GM12878 (cell line): ENCODE results near the gene XPOT. TPM values are rescaled to one million over a fixed set of nuclear protein-coding genes. Genes with fewer than 3 reads are reported as not detected.
A peak's percentile ranks its signal among the peaks of the same experiment; 100 is the strongest.

Experiments used
- ATAC-seq: fragments of 200-7000 bp; cut with Tn5 transposase; 3 replicates; pipeline ENCODE4 v1.9.1; 2020; ENCODE audit warnings: mild to moderate bottlenecking, moderate library complexity
- BruUV-seq: library from RNA; stranded (reverse); fragments of 400-500 nt; replicated peaks from 2 replicates; lab custom pipeline; 2021; lab: Mats Ljungman, UMichigan
- CTCF ChIA-PET: fragments of 300-600 bp; sonication (Branson Sonifier 250); formaldehyde crosslinking; extraction: SDS; loops from one replicate; lab custom pipeline; 2021; ENCODE audit warnings: inconsistent platforms; lab: Yijun Ruan, JAX
- POLR2A ChIA-PET: fragments of 350-600 bp; formaldehyde crosslinking; extraction: SDS; loops from one replicate; lab custom pipeline; 2021; ENCODE audit warnings: inconsistent platforms; lab: Charles Lee
- RAD21 ChIA-PET: fragments of 300-600 bp; sonication (Branson Sonifier 250); formaldehyde crosslinking; loops from one replicate; lab custom pipeline; 2023; ENCODE audit warnings: antibody characterized with exemption; ENCODE audit not compliant: unreplicated experiment; lab: Charles Lee
- SMC1A ChIA-PET: fragments of 300-600 bp; sonication (Branson Sonifier 250); formaldehyde crosslinking; loops from one replicate; lab custom pipeline; 2023; ENCODE audit not compliant: unreplicated experiment, uncharacterized antibody; lab: Charles Lee
- DNase-seq: peaks from one replicate; pipeline ENCODE4 v3.0.0-alpha.2; 2011; ENCODE audit warnings: low read depth, low spot score
- FAIRE-seq: peaks from 3 replicates; lab custom pipeline; 2011; peaks lifted over from hg19 to GRCh38; lab: Jason Lieb, UNC
- H2AFZ ChIP-seq: 2 replicates; pipeline ENCODE4 v1.6.0; 2011; ENCODE audit warnings: low read depth, low read length, control low read depth; ENCODE audit not compliant: control insufficient read depth
- H3K27ac ChIP-seq: 2 replicates; pipeline ENCODE4 v1.5.1; 2011; ENCODE audit warnings: control low read depth; ENCODE audit not compliant: control insufficient read depth, insufficient read depth
- H3K27me3 ChIP-seq, 2 experiments: replicated peaks in 1 of 2; 2 replicates each; pipeline versions ENCODE4 v1.6.0 to v1.6.1; 2011; ENCODE audit warnings: low read length in 1 of 2; ENCODE audit not compliant: control insufficient read depth in 2 of 2, insufficient read depth in 2 of 2
- H3K36me3 ChIP-seq, 2 experiments: 2 replicates each; pipeline ENCODE4 v1.5.1; 2011; ENCODE audit warnings: low read length in 1 of 2; ENCODE audit not compliant: control insufficient read depth in 2 of 2, insufficient read depth in 2 of 2
- H3K4me1 ChIP-seq: 2 replicates; pipeline ENCODE4 v1.6.1; 2011; ENCODE audit warnings: mild to moderate bottlenecking, low read length, moderate library complexity, mixed read lengths; ENCODE audit not compliant: control insufficient read depth, insufficient read depth
- H3K4me2 ChIP-seq: 2 replicates; pipeline ENCODE4 v1.6.0; 2011; ENCODE audit warnings: control low read depth; ENCODE audit not compliant: control insufficient read depth, insufficient read depth
- H3K4me3 ChIP-seq: fragments of 200-600 bp; sonication (generic); 2 replicates; pipeline ENCODE4 v1.5.1; 2016
- H3K79me2 ChIP-seq: 2 replicates; pipeline ENCODE4 v1.6.0; 2011; ENCODE audit warnings: low read length; ENCODE audit not compliant: control insufficient read depth, insufficient read depth
- H3K9ac ChIP-seq: 2 replicates; pipeline ENCODE4 v1.8.0; 2011; ENCODE audit warnings: low read length, control low read depth, mixed read lengths; ENCODE audit not compliant: control insufficient read depth, insufficient read depth
- H3K9me3 ChIP-seq: replicated peaks from 3 replicates; pipeline ENCODE4 v1.5.1; 2011; ENCODE audit warnings: mild to moderate bottlenecking, low read length; ENCODE audit not compliant: control insufficient read depth, insufficient read depth
- H4K20me1 ChIP-seq: 2 replicates; pipeline ENCODE4 v1.6.0; 2011; ENCODE audit not compliant: control insufficient read depth, insufficient read depth
- CREM ChIP-seq: IDR thresholded peaks from 2 replicates; pipeline ENCODE4 v1.6.1; 2014; ENCODE audit warnings: antibody characterized with exemption, low read depth
- LARP7 ChIP-seq: fragments of 450-650 bp; IDR thresholded peaks from 2 replicates; pipeline ENCODE4 v1.6.1; 2017; ENCODE audit warnings: mild to moderate bottlenecking
- MLLT1 ChIP-seq: fragments of 450-650 bp; IDR thresholded peaks from 2 replicates; pipeline ENCODE4 v1.6.1; 2016; ENCODE audit warnings: mild to moderate bottlenecking
- MTA2 ChIP-seq: fragments of 450-650 bp; IDR thresholded peaks from 2 replicates; pipeline ENCODE4 v1.6.1; 2016; ENCODE audit warnings: low read depth, mild to moderate bottlenecking, moderate library complexity
- MYB ChIP-seq: fragments of 150-350 bp; IDR thresholded peaks from 2 replicates; pipeline ENCODE4 v1.6.1; 2014; ENCODE audit warnings: mild to moderate bottlenecking, low read depth, low read length, borderline replicate concordance
- NKRF ChIP-seq: fragments of 450-650 bp; conservative IDR thresholded peaks from 2 replicates; pipeline ENCODE4 v1.6.1; 2017; ENCODE audit warnings: mild to moderate bottlenecking, moderate library complexity
- NR2C2 ChIP-seq: IDR thresholded peaks from 2 replicates; pipeline ENCODE4 v1.6.1; 2011; ENCODE audit warnings: borderline replicate concordance, low read depth; ENCODE audit not compliant: control insufficient read depth, insufficient read length
- SREBF1 ChIP-seq: IDR thresholded peaks from 2 replicates; pipeline ENCODE4 v1.6.1; 2012; ENCODE audit warnings: mild to moderate bottlenecking, low read length
- SRF ChIP-seq, 2 experiments: IDR thresholded peaks; 2 replicates each; pipeline ENCODE4 v1.6.1; 2011; ENCODE audit warnings: low read depth in 2 of 2, low read length in 2 of 2, mild to moderate bottlenecking in 1 of 2, moderate library complexity in 1 of 2
- WGBS: methylation state at CpG from one replicate; pipeline ENCODE4 v1.1.6; 2016; ENCODE audit warnings: low lambda C conversion rate; ENCODE audit not compliant: insufficient replicate concordance, insufficient coverage; ENCODE audit errors: missing lambda C conversion rate; 5-methylcytosine and 5-hydroxymethylcytosine counted together
- in situ Hi-C: fragments of 300-500 bp; cut with MboI; formaldehyde crosslinking; loops from 9 replicates; pipeline ENCODE4 v1.14.3; 2018; ENCODE audit warnings: mixed read lengths
- intact Hi-C: fragments of 100-400 bp; cut with micrococcal nuclease; formaldehyde crosslinking; loops from one replicate; pipeline ENCODE4 v1.14.2; 2022; ENCODE audit not compliant: unreplicated experiment
- polyA plus RNA-seq, 11 experiments: library from polyadenylated mRNA; depleted of rRNA in 4 of 11; unstranded in 6 of 11; stranded (reverse) in 5 of 11; fragments of >200 nt; fragmentation: Nextera tagmentation in 4 of 11; fragmentation: Illumina TruSeq in 1 of 11; extraction: Ambion mirVana in 4 of 11; extraction: Trizol in 1 of 11; gene quantifications; 1 replicate in 1 of 11; 2 replicates in 10 of 11; pipeline versions ENCODE4 v1.2.1 to v1.2.3, GENCODE V29; 2011 to 2016; ENCODE audit warnings: inconsistent platforms in 2 of 11, missing spikeins in 2 of 11, low read depth in 1 of 11
- total RNA-seq, 4 experiments: library from RNA; depleted of rRNA in 3 of 4; stranded (reverse); fragments of >200 nt in 3 of 4; fragmentation: Illumina TruSeq in 1 of 4; extraction: Trizol in 1 of 4; gene quantifications; 2 replicates each; pipeline versions ENCODE4 v1.2.1 to v1.2.3, GENCODE V29; 2013 to 2021

The XPOT gene
- total and polyA plus RNA-seq, 10 of the 15 experiments (the other 5 are each of a cell fraction or from before 2014, with no cell fraction given) = 11.9 to 66.3 (median 54.7) TPM

GRCh38 chr12:64446295-64446694, 42.1 kb downstream of the XPOT start (continued):
- TF ChIP-seq NKRF = no peak
- no peak for TF ChIP-seq MTA2
- TF ChIP-seq CREM = no peak
- no peak for TF ChIP-seq SREBF1
- no peak for TF ChIP-seq LARP7
- no peak for TF ChIP-seq NR2C2
- TF ChIP-seq MLLT1 = no peak

GRCh38 chr12:64450057-64450640, 46.0 kb downstream of the XPOT start:
- H3K36me3 ChIP-seq = peaks cover 2 to 19% of the 10 kb centered on the region in 2 experiments; a peak in 3 of 4 replicates
- no peaks in the 10 kb centered on the region for H3K27me3 ChIP-seq
- intact Hi-C loops = loop anchor here (5.0 kb wide), 2 partner anchors 162 to 228 kb away; partner anchors contain the start of genes KICS2 and RASSF3
- ChIA-PET RAD21 (interaction anchor here (0.7 to 1.6 kb wide), 2 partner anchors 45 to 46 kb away, joined by 3 to 4 read pairs; partner anchors contain the start of gene XPOT), CTCF (interaction anchor here (1.4 kb wide), 1 partner anchor 46 kb away, joined by 3 read pairs; no protein-coding TSS in a partner anchor), POLR2A (interaction anchor here (0.6 to 1.0 kb wide), 4 partner anchors 9 to 635 kb away, joined by 3 to 5 read pairs (median 3); no protein-coding TSS in a partner anchor), SMC1A (interaction anchor here (0.8 to 2.2 kb wide), 8 partner anchors 9 to 46 kb away, joined by 3 to 9 read pairs (median 4); partner anchors contain the start of gene XPOT)
- WGBS = 43% methylated on average over 2 of the region's 2 CpGs
- H3K27ac ChIP-seq = peak overlapping the region; percentile 88; the same call in 1 of the 2 replicates
- DNase-seq (no peak), FAIRE-seq (peak; percentile 76), ATAC-seq (no peak)
- no peaks in the 10 kb centered on the region for H4K20me1 ChIP-seq
- H3K4me1 ChIP-seq = no peaks in the 10 kb centered on the region; the same call in 1 of the 2 replicates
- no peak overlapping the region for H3K4me3 ChIP-seq
- TF ChIP-seq SRF (IDR thresholded peaks at IDR 0.05; ENCODE audit: low read depth in 2 of 2, low read length in 2 of 2) (peak in 1 of 2 experiments; percentile 64; a peak in 1 of 4 replicates), MYB (no peak)
- BruUV-seq = no TSS peak
- no peaks in the 10 kb centered on the region for H3K9me3 ChIP-seq
- in situ Hi-C loops = no loop called here
- no peak overlapping the region for H3K9ac ChIP-seq
- peak overlapping the region; percentile 85; the same call in 1 of the 2 replicates for H3K4me2 ChIP-seq
- no peak overlapping the region for H2AFZ ChIP-seq
- peaks cover 38% of the 10 kb centered on the region for H3K79me2 ChIP-seq
